Stomach (tissue), 4 donors: ENCODE data around the gene KRR1.
"Not testable (repeated sequence)": the region's sequence is repeated elsewhere in the genome, so short reads cannot be mapped to it uniquely, and the experiment has no call there.

Source experiments
- CTCF ChIP-seq, 7 experiments: fragments of 450-650 bp in 4 of 7; fragments of 200-600 bp in 3 of 7; sonication (generic) in 3 of 7; IDR thresholded peaks; one replicate each; pipeline ENCODE4 v1.5.1; 2016 to 2019; ENCODE audit warnings: antibody characterized with exemption in 7 of 7, control low read depth in 2 of 7, mild to moderate bottlenecking in 1 of 7
- EP300 ChIP-seq: sonication (generic); formaldehyde crosslinking; IDR thresholded peaks from one replicate; pipeline ENCODE4 v1.6.1; 2017; ENCODE audit warnings: antibody characterized with exemption
- POLR2A ChIP-seq, 4 donors: fragments of 450-650 bp; IDR thresholded peaks; one replicate each; pipeline ENCODE4 v1.6.1; 2016; ENCODE audit warnings: antibody characterized with exemption in 4 of 4, control low read depth in 2 of 4, mild to moderate bottlenecking in 1 of 4, moderate library complexity in 1 of 4
- POLR2AphosphoS5 ChIP-seq, 3 donors: sonication (generic); formaldehyde crosslinking; IDR thresholded peaks; one replicate each; pipeline ENCODE4 v1.6.1; 2016; ENCODE audit warnings: antibody characterized with exemption in 3 of 3

- TF ChIP-seq CTCF (IDR thresholded peaks at IDR 0.05); POLR2AphosphoS5 (IDR thresholded peaks at IDR 0.05); POLR2A (IDR thresholded peaks at IDR 0.05); EP300: not testable (repeated sequence)
These were observed 53.5 kb downstream of the KRR1 start for GRCh38 chr12:75457866-75458265.
